VCaP (cell line): Measurements from ENCODE around the gene NTN5.

Experiments used
- H3K27ac ChIP-seq: fragments of 450-650 bp; 2 replicates; pipeline ENCODE4 v1.5.1; 2017
- TF ChIP-seq, protein P1 (sequence below): fragments of 450-650 bp; conservative IDR thresholded peaks from 2 replicates; pipeline ENCODE4 v1.5.1; 2017; ENCODE audit warnings: mild to moderate bottlenecking, moderate library complexity

The NTN5 gene

DNA sequence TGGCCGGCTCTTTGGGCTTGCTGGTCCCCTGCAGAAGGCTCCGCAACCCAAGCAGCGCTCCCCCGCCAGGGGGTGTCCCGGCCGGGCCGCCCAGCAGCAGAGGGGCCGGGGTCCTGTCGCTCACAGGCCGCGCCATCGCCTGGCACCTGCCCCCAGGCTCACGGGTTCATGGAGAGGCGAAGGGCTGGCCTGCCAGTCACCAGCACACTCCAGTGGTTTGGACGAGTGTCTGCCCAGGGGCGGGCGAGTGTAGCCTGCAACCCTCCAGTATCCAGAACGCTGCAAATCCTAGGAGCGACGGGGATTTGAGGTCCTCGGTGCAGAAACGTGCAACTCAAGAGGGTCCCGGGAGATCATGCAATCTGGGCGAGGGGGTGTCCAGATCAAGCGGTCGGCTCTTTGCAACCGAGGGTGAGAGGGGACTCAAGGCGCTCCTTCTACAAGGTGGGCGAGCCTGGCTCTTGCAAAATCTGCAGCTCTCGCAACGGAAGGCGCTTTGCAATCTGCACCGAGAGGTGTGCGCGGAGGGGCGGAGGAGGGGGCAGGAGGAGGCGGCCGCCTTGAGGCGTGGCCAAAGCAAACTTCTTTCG is 35.9 kb downstream of the NTN5 start, which contains the start of gene DBP:
Gene DBP (minus strand): TSS at position 521 of the 590 bp plus-strand sequence. CDS start 385 bp downstream, at position 136.
- peak within 1 kb of the TSS; percentile 95 for H3K27ac ChIP-seq
- TF ChIP-seq, protein P1, sequence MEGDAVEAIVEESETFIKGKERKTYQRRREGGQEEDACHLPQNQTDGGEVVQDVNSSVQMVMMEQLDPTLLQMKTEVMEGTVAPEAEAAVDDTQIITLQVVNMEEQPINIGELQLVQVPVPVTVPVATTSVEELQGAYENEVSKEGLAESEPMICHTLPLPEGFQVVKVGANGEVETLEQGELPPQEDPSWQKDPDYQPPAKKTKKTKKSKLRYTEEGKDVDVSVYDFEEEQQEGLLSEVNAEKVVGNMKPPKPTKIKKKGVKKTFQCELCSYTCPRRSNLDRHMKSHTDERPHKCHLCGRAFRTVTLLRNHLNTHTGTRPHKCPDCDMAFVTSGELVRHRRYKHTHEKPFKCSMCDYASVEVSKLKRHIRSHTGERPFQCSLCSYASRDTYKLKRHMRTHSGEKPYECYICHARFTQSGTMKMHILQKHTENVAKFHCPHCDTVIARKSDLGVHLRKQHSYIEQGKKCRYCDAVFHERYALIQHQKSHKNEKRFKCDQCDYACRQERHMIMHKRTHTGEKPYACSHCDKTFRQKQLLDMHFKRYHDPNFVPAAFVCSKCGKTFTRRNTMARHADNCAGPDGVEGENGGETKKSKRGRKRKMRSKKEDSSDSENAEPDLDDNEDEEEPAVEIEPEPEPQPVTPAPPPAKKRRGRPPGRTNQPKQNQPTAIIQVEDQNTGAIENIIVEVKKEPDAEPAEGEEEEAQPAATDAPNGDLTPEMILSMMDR, result peak; percentile 34

DNA sequence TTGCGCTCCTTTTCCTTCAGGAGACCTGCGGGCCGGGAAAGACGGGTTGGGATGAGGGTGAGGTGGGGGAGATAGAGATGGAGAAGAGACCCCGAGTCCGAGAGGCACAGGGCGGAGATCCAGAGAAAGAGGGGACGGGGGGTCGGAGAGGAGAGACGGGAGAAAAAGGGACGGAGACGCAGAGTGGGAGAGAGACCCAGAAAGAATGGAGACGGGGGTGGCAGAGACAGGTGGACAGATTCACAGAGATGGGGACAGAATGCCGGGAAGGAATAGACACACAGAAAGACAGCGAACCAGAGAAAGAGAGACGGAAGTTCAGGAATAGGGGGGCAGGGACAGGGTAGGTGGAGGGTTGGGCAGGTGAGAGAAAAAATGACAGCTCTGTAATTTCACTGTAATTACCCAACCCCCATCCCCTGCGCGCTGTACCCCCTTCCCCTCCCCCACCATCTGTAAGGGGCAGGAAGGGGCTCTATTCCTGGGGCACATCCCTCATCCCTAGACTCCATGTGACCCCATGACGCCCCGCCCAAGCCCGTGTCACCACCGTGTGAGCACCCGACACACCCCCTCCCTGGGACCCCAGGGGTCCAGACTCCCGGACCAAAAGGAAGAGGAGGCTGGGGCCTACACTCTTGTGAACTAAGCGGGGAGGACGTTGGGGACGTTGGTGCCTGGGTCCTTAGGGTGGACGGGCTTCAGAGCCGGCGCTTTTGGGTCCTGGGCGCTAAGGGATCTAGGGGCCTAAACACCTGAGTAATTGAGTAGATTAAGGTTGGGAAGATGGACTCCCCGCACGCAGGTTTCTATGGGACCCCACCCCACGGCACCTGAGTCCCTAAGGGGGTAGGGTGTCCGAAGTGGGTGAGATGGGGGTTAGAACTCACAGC is 36.6 kb downstream of the NTN5 start:
- TF ChIP-seq, protein P1, result no peak
- H3K27ac ChIP-seq, result peak overlapping the region; percentile 95

- TF ChIP-seq, protein P1, result no peak
- H3K27ac ChIP-seq, result peak overlapping the region; percentile 95
Measured at GRCh38 chr19:48635263-48635965, 37.4 kb downstream of the NTN5 start.

DNA sequence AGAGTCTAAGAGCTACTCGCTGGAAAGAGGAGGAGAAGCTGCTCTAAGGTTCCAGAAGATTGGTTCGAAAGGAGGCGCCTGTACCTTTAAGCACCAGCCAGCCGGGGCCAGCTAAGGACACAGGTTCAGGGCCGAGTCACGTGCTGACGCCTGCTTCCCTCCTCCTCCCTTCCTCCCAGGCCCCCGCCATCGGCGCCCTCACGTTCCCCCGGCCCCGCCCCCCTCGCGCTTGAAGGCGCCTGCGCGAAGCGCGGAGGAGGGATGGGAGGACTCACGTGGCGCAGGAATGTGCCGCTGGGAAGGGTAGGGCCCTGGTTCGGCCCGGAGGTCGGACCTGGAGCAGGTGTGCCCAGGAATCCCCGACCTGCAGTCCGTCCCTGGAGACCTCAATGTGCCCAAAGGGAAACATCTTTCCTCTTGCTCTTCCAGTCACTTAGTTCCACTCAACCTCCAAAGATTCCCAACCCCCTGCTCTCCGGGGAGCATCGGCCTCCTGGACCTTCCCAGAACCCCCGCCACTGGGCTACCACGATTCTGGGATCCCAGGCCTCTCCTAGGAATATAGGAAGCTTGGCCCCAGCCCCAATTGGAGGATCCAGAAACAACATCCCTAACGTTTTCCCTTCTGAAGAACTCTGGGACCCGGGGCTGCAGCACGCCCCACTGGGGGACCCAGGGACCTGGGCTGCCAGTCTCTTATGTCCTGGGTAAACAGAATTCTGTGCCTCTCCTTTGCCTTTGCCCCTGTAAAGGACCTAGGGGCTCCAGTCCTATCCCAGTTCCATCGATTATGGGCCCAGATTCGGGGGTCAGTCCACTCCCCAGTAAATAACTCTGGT is 38.2 kb downstream of the NTN5 start:
- peak overlapping the region; percentile 95 for H3K27ac ChIP-seq
- TF ChIP-seq, protein P1, result no peak

DNA sequence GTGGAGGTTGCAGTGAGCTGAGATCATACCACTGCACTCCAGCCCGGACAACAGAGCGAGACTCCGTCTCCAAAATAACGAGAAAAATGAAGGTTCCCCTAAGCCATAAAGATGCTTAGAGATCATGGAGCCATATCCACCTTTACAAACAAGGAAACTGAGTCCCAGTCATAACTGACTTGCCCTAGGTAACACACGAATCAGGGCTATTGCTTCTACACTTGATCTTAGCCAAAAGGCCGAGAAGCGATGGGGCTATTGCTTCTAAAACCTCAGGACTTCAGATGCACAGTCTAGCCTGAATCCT is 38.8 kb downstream of the NTN5 start:
- TF ChIP-seq, protein P1, result no peak
- H3K27ac ChIP-seq, result peak overlapping the region; percentile 95

DNA sequence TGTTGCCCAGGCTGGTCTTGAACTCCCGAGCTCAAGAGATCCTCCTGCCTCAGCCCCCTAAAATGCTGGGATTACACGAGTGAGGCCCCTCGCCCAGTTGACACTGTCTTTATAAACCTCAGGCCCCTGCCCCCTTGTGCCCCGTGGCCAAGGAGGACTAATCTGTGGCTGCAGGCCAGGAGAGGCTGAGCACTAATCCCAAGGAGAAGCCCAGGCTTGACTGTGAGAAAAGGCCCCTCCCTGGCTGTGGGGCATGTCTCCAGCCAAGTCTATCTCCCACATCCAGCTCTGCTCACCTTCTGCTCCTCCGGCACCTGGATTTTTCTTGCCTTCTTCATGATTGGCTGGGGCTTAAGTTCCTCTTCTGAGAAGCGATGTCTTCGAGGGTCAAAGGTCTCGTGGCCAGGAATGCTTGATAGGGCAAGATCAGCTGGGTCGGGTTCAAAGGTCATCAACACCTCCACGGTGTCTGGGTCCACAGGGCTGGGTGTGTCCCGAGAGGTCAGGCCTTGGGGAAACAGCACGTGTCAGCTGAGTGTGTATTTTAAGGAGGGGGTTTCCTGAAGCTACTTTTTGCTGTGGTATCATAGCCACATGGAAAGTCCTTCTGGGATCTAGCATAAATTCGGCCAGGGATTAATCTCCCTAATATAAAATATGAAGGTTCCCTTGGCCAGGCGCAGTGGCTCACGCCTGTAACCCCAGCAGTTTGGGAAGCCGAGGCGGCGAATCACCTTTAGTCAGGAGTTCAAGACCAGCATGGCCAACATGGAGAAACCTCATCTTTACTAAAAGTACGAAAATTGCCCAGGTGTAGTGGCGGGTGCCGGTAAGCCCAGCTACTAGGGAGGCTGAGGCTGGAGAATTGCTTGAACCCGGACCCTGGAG is 39.4 kb downstream of the NTN5 start:
- TF ChIP-seq, protein P1, result no peak
- H3K27ac ChIP-seq, result peak overlapping the region; percentile 95
